ENCODE results near the gene USP6. TPM values are rescaled to one million over a fixed set of nuclear protein-coding genes. Genes with fewer than 3 reads are reported as not detected.
"Not testable (repeated sequence)": the region's sequence is repeated elsewhere in the genome, so short reads cannot be mapped to it uniquely, and the experiment has no call there.

Gene USP6
- total RNA-seq, 1 experiment from 2014 or later: 0.24 TPM

DNA sequence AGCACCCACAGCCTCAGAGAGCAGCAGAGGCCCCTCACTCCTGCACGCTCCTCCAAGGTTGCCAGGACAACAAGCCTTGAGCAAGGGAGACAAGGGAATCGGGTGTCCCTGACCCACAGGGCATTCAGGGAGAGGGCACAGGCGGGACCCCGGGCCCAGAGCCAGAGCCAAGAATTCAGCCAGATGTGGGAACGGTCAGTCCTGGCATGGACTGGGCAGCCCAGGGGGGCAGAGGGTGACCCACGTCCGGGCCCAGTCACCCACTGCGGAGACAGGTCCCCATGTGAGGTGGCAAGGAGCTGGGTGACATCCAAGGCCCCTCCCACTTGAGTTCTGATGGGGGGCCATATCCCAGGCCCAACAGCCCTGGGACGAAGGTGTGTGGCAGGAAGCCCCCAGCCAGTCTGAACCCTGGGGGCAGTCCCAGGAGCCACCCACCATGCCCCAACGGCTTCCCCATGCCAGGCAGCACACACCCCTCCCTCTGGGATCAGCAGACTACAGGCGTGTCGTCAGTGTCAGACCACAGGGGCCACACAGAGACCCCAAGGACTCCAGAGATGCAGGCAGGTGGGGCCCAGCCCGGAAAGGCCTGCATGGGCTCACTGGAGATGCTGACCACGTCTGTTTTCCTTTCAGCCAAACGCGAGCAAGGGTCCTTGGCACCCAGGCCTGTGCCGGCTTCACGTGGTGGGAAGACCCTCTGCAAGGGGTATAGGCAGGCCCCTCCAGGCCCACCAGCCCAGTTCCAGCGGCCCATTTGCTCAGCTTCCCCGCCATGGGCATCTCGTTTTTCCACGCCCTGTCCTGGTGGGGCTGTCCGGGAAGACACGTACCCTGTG lies 23.0 kb downstream of the USP6 start:
- DNase-seq (ENCODE audit: low spot score): no peak
- intact Hi-C loops (cut with micrococcal nuclease; ENCODE audit: unreplicated experiment): no loop called here
- Histone ChIP-seq H3K27me3 (replicated peaks; ENCODE audit: insufficient read depth, low read depth, low read length, poor library complexity) (no peaks in the 10 kb centered on the region), H3K4me1 (ENCODE audit: insufficient read depth, low read length, poor library complexity, severe bottlenecking) (no peaks in the 10 kb centered on the region), H3K27ac (ENCODE audit: low read depth, low read length, poor library complexity, severe bottlenecking) (no peak overlapping the region), H3K9me3 (ENCODE audit: low read depth, low read length, poor library complexity, severe bottlenecking) (no peaks in the 10 kb centered on the region), H3K36me3 (ENCODE audit: insufficient read depth, low read length, poor library complexity, severe bottlenecking) (no peaks in the 10 kb centered on the region), H3K4me3 (ENCODE audit: low read depth, low read length, poor library complexity, severe bottlenecking) (no peak overlapping the region)
- BruUV-seq (replicated peaks): no TSS peak
- ChIA-PET POLR2A (ENCODE audit: low non-redundant PET) (no interaction called here), CTCF (no interaction called here)
- TF ChIP-seq EZH2 (IDR thresholded peaks at IDR 0.05; ENCODE audit: borderline replicate concordance, low read depth, low read length, poor library complexity, severe bottlenecking): no peak
- TF ChIP-seq, protein P1, sequence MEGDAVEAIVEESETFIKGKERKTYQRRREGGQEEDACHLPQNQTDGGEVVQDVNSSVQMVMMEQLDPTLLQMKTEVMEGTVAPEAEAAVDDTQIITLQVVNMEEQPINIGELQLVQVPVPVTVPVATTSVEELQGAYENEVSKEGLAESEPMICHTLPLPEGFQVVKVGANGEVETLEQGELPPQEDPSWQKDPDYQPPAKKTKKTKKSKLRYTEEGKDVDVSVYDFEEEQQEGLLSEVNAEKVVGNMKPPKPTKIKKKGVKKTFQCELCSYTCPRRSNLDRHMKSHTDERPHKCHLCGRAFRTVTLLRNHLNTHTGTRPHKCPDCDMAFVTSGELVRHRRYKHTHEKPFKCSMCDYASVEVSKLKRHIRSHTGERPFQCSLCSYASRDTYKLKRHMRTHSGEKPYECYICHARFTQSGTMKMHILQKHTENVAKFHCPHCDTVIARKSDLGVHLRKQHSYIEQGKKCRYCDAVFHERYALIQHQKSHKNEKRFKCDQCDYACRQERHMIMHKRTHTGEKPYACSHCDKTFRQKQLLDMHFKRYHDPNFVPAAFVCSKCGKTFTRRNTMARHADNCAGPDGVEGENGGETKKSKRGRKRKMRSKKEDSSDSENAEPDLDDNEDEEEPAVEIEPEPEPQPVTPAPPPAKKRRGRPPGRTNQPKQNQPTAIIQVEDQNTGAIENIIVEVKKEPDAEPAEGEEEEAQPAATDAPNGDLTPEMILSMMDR (conservative IDR thresholded peaks at IDR 0.05; ENCODE audit: low read depth, low read length): no peak

- no TSS peak for BruUV-seq (replicated peaks)
- Histone ChIP-seq H3K27ac (ENCODE audit: low read depth, low read length, poor library complexity, severe bottlenecking) (no peak overlapping the region), H3K36me3 (ENCODE audit: insufficient read depth, low read length, poor library complexity, severe bottlenecking) (no peaks in the 10 kb centered on the region), H3K4me3 (ENCODE audit: low read depth, low read length, poor library complexity, severe bottlenecking) (no peak overlapping the region), H3K9me3 (ENCODE audit: low read depth, low read length, poor library complexity, severe bottlenecking) (no peaks in the 10 kb centered on the region), H3K4me1 (ENCODE audit: insufficient read depth, low read length, poor library complexity, severe bottlenecking) (no peaks in the 10 kb centered on the region), H3K27me3 (replicated peaks; ENCODE audit: insufficient read depth, low read depth, low read length, poor library complexity) (no peaks in the 10 kb centered on the region)
- intact Hi-C loops (cut with micrococcal nuclease; ENCODE audit: unreplicated experiment): no loop called here
- no peak for TF ChIP-seq EZH2 (IDR thresholded peaks at IDR 0.05; ENCODE audit: borderline replicate concordance, low read depth, low read length, poor library complexity, severe bottlenecking)
- TF ChIP-seq, protein P1 (conservative IDR thresholded peaks at IDR 0.05; ENCODE audit: low read depth, low read length): no peak
- ChIA-PET POLR2A (ENCODE audit: low non-redundant PET) (interaction anchor here (0.6 kb wide), 1 partner anchor 698 kb away, joined by 5 read pairs; no protein-coding TSS in a partner anchor), CTCF (no interaction called here)
- DNase-seq (ENCODE audit: low spot score): no peak
Observed at GRCh38 chr17:5139458-5139732, 23.6 kb downstream of the USP6 start.

DNA sequence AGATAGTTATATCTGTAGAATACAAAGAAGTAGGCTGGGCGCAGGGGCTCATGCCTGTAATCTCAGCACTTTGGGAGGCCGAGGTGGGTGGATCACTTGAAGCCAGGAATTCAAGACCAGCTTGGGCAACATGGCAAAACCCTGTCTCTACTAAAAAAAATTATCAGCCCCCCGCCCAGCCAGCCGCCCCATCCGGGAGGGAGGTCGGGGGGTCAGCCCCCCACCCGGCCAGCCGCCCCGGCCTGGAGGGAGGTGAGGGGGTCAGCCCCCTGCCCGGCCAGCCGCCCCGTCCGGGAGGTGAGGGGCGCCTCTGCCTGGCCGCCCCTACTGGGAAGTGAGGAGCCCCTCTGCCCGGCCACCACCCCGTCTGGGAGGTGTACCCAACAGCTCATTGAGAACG lies 27.0 kb downstream of the USP6 start:
- H3K4me1 ChIP-seq (ENCODE audit: insufficient read depth, low read length, poor library complexity, severe bottlenecking); DNase-seq (ENCODE audit: low spot score); intact Hi-C loops (cut with micrococcal nuclease; ENCODE audit: unreplicated experiment); H3K36me3 ChIP-seq (ENCODE audit: insufficient read depth, low read length, poor library complexity, severe bottlenecking); CTCF ChIA-PET; H3K27ac ChIP-seq (ENCODE audit: low read depth, low read length, poor library complexity, severe bottlenecking); POLR2A ChIA-PET (ENCODE audit: low non-redundant PET); H3K9me3 ChIP-seq (ENCODE audit: low read depth, low read length, poor library complexity, severe bottlenecking); H3K4me3 ChIP-seq (ENCODE audit: low read depth, low read length, poor library complexity, severe bottlenecking); BruUV-seq (replicated peaks): not testable (repeated sequence)
- peaks cover 22% of the 10 kb centered on the region for H3K27me3 ChIP-seq (replicated peaks; ENCODE audit: insufficient read depth, low read depth, low read length, poor library complexity)

DNA sequence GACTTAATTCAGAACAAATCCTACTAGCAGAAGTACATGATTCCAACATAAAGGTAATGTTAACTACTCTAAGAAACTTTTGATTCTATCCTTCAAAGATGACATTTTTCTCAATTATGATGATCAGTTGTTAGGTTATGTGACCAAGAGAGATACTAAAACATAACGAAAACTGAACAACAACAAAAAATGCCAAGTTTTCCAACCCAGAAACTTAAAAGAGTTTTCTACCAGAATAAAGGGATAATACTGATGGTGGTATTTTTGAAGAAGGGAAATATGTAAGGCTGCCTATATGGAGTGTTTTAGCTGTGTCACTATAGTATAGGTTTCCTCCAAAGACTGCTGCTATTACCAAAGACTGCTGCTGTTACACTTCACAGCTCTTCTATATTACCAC lies 30.3 kb downstream of the USP6 start:
- DNase-seq (ENCODE audit: low spot score); H3K4me1 ChIP-seq (ENCODE audit: insufficient read depth, low read length, poor library complexity, severe bottlenecking); H3K9me3 ChIP-seq (ENCODE audit: low read depth, low read length, poor library complexity, severe bottlenecking); H3K4me3 ChIP-seq (ENCODE audit: low read depth, low read length, poor library complexity, severe bottlenecking); BruUV-seq (replicated peaks); CTCF ChIA-PET; intact Hi-C loops (cut with micrococcal nuclease; ENCODE audit: unreplicated experiment); H3K36me3 ChIP-seq (ENCODE audit: insufficient read depth, low read length, poor library complexity, severe bottlenecking); H3K27ac ChIP-seq (ENCODE audit: low read depth, low read length, poor library complexity, severe bottlenecking); POLR2A ChIA-PET (ENCODE audit: low non-redundant PET): not testable (repeated sequence)
- peaks cover 22% of the 10 kb centered on the region for H3K27me3 ChIP-seq (replicated peaks; ENCODE audit: insufficient read depth, low read depth, low read length, poor library complexity)

DNA sequence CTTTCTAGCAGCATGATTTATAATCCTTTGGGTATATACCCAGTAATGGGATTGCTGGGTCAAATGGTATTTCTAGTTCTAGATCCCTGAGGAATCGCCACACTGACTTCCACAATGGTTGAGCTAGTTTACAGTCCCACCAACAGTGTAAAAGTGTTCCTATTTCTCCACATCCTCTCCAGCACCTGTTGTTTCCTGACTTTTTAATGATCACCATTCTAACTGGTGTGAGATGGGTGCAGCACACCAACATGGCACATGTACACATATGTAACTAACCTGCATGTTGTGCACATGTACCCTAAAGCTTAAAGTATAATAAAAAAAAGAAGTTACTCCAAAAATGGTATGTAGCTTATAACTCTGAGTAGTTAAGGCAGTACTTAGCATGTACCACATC lies 44.9 kb downstream of the USP6 start:
- DNase-seq (ENCODE audit: low spot score); intact Hi-C loops (cut with micrococcal nuclease; ENCODE audit: unreplicated experiment); H3K27ac ChIP-seq (ENCODE audit: low read depth, low read length, poor library complexity, severe bottlenecking); H3K27me3 ChIP-seq (replicated peaks; ENCODE audit: insufficient read depth, low read depth, low read length, poor library complexity); H3K4me3 ChIP-seq (ENCODE audit: low read depth, low read length, poor library complexity, severe bottlenecking); H3K9me3 ChIP-seq (ENCODE audit: low read depth, low read length, poor library complexity, severe bottlenecking); H3K36me3 ChIP-seq (ENCODE audit: insufficient read depth, low read length, poor library complexity, severe bottlenecking); POLR2A ChIA-PET (ENCODE audit: low non-redundant PET); H3K4me1 ChIP-seq (ENCODE audit: insufficient read depth, low read length, poor library complexity, severe bottlenecking); BruUV-seq (replicated peaks); CTCF ChIA-PET: not testable (repeated sequence)

- H3K27ac ChIP-seq (ENCODE audit: low read depth, low read length, poor library complexity, severe bottlenecking); H3K27me3 ChIP-seq (replicated peaks; ENCODE audit: insufficient read depth, low read depth, low read length, poor library complexity); H3K36me3 ChIP-seq (ENCODE audit: insufficient read depth, low read length, poor library complexity, severe bottlenecking); intact Hi-C loops (cut with micrococcal nuclease; ENCODE audit: unreplicated experiment); H3K9me3 ChIP-seq (ENCODE audit: low read depth, low read length, poor library complexity, severe bottlenecking); BruUV-seq (replicated peaks); DNase-seq (ENCODE audit: low spot score); CTCF ChIA-PET; POLR2A ChIA-PET (ENCODE audit: low non-redundant PET); H3K4me3 ChIP-seq (ENCODE audit: low read depth, low read length, poor library complexity, severe bottlenecking); H3K4me1 ChIP-seq (ENCODE audit: insufficient read depth, low read length, poor library complexity, severe bottlenecking): not testable (repeated sequence)
Observed at GRCh38 chr17:5161793-5162192, 46.0 kb downstream of the USP6 start.

Data from A673 (cell line).